Activated CD4-positive, alpha-beta T cell treated with anti-CD3 and anti-CD28 coated beads for 1 hour (primary cell): ENCODE measurements around the gene PNPLA1.
"Not testable (repeated sequence)": the region's sequence is repeated elsewhere in the genome, so short reads cannot be mapped to it uniquely, and the experiment has no call there.

Source experiments
- DNase-seq: peaks from one replicate; pipeline ENCODE4 v3.0.0-alpha.2; 2020

Gene PNPLA1

GRCh38 chr6:36337814-36338213 is 68.0 kb downstream of the PNPLA1 start:
- DNase-seq = no peak

GRCh38 chr6:36338223-36338622 is 68.4 kb downstream of the PNPLA1 start:
- not testable (repeated sequence) for DNase-seq

- no peak for DNase-seq
Observed at GRCh38 chr6:36339146-36339545, 69.3 kb downstream of the PNPLA1 start.

GRCh38 chr6:36340306-36340617 is 70.4 kb downstream of the PNPLA1 start:
- DNase-seq = no peak

- DNase-seq = peak; percentile 54
Observed at GRCh38 chr6:36340618-36341454, 71.0 kb downstream of the PNPLA1 start.

- no peak for DNase-seq
Observed at GRCh38 chr6:36343109-36343680, 73.3 kb downstream of the PNPLA1 start.

GRCh38 chr6:36345681-36346466 is 76.0 kb downstream of the PNPLA1 start:
- no peak for DNase-seq

GRCh38 chr6:36346486-36347273 is 76.8 kb downstream of the PNPLA1 start:
- no peak for DNase-seq

- no peak for DNase-seq
Observed at GRCh38 chr6:36347621-36348020, 77.8 kb downstream of the PNPLA1 start.

- peak; percentile 18 for DNase-seq
Observed at GRCh38 chr6:36349240-36349639, 79.4 kb downstream of the PNPLA1 start.

- DNase-seq = no peak
Observed at GRCh38 chr6:36350082-36350481, 80.2 kb downstream of the PNPLA1 start.

GRCh38 chr6:36350681-36351571 is 81.1 kb downstream of the PNPLA1 start:
- DNase-seq = no peak

GRCh38 chr6:36352477-36353157 is 82.8 kb downstream of the PNPLA1 start:
- no peak for DNase-seq

- no peak for DNase-seq
Observed at GRCh38 chr6:36353411-36353915, 83.6 kb downstream of the PNPLA1 start.

GRCh38 chr6:36355819-36356218 is 86.0 kb downstream of the PNPLA1 start:
- DNase-seq = no peak

- DNase-seq = no peak
Observed at GRCh38 chr6:36357872-36358225, 88.0 kb downstream of the PNPLA1 start.
